Left ventricle myocardium inferior (tissue), 1 donor: ENCODE measurements around the gene MTHFS. TPM values are rescaled to one million over a fixed set of nuclear protein-coding genes. Genes with fewer than 3 reads are reported as not detected.
"Not testable (repeated sequence)": the region's sequence is repeated elsewhere in the genome, so short reads cannot be mapped to it uniquely, and the experiment has no call there.

ENCODE experiments used
- DNase-seq: peaks from one replicate; pipeline ENCODE4 v3.0.0-alpha.2; 2020
- H3K27ac ChIP-seq: fragments of 200-600 bp; replicated peaks from 2 replicates; pipeline ENCODE4 v1.8.0; 2021
- H3K27me3 ChIP-seq: fragments of 200-600 bp; 2 replicates; pipeline ENCODE4 v1.8.0; 2021; ENCODE audit warnings: low read depth
- H3K36me3 ChIP-seq: fragments of 200-600 bp; 2 replicates; pipeline ENCODE4 v1.8.0; 2021
- H3K4me1 ChIP-seq: fragments of 200-600 bp; 2 replicates; pipeline ENCODE4 v1.8.0; 2021
- H3K4me3 ChIP-seq: fragments of 200-600 bp; 2 replicates; pipeline ENCODE4 v1.8.0; 2021; ENCODE audit warnings: mild to moderate bottlenecking, moderate library complexity
- H3K9me3 ChIP-seq: fragments of 200-600 bp; replicated peaks from 2 replicates; pipeline ENCODE4 v1.8.0; 2021
- CTCF ChIP-seq: fragments of 200-600 bp; IDR thresholded peaks from 2 replicates; pipeline ENCODE4 v1.8.0; 2021; ENCODE audit warnings: antibody characterized with exemption, mild to moderate bottlenecking, borderline replicate concordance
- intact Hi-C: fragments of 100-400 bp; cut with micrococcal nuclease; formaldehyde crosslinking; loops from one replicate; pipeline ENCODE4 v1.11.0; 2022
- total RNA-seq: library from RNA; stranded (reverse); fragmentation: NEBNext Ultra II Directional; extraction: Animal tissue kit (Norgen Biotek cat#: 25700); gene quantifications from one replicate; pipeline ENCODE4 v1.2.1, GENCODE V29; 2021
- donor health status: DM: no; HTN: yes; CAD: no; lungs with severe emphysema.

MTHFS gene
- total RNA-seq, 1 donor from 2014 or later, result 21.4 TPM

GRCh38 chr15:79938143-79938542 lies 41.3 kb upstream of the MTHFS start:
- Histone ChIP-seq H3K4me3 (no peak overlapping the region), H3K36me3 (no peaks in the 10 kb centered on the region), H3K4me1 (no peaks in the 10 kb centered on the region), H3K27ac (no peak overlapping the region), H3K27me3 (peaks cover 63% of the 10 kb centered on the region), H3K9me3 (no peaks in the 10 kb centered on the region)
- intact Hi-C loops, result no loop called here
- DNase-seq, result no peak
- no peak for TF ChIP-seq CTCF

- peaks cover 62% of the 10 kb centered on the region for H3K27me3 ChIP-seq
- H3K9me3 ChIP-seq, DNase-seq, H3K27ac ChIP-seq, H3K4me1 ChIP-seq, H3K4me3 ChIP-seq, H3K36me3 ChIP-seq, intact Hi-C loops: not testable (repeated sequence)
Observed at GRCh38 chr15:79935556-79936201, 38.9 kb upstream of the MTHFS start.

- H3K27me3 ChIP-seq, result peaks cover 67% of the 10 kb centered on the region
- DNase-seq, result no peak
- no peaks in the 10 kb centered on the region for H3K9me3 ChIP-seq
- H3K27ac ChIP-seq, result no peak overlapping the region
- H3K4me3 ChIP-seq, result no peak overlapping the region
- intact Hi-C loops, result no loop called here
- H3K36me3 ChIP-seq, result no peaks in the 10 kb centered on the region
- no peak for TF ChIP-seq CTCF
- H3K4me1 ChIP-seq, result no peaks in the 10 kb centered on the region
Observed at GRCh38 chr15:79933231-79933630, 36.4 kb upstream of the MTHFS start.

- Histone ChIP-seq H3K4me1 (no peaks in the 10 kb centered on the region), H3K27me3 (peaks cover 66% of the 10 kb centered on the region), H3K4me3 (no peak overlapping the region), H3K27ac (no peak overlapping the region), H3K9me3 (no peaks in the 10 kb centered on the region), H3K36me3 (no peaks in the 10 kb centered on the region)
- no peak for TF ChIP-seq CTCF
- no peak for DNase-seq
- intact Hi-C loops, result no loop called here
Observed at GRCh38 chr15:79932447-79932846, 35.6 kb upstream of the MTHFS start.

- DNase-seq, result no peak
- no peaks in the 10 kb centered on the region for H3K36me3 ChIP-seq
- peaks cover 51% of the 10 kb centered on the region for H3K27me3 ChIP-seq
- no peaks in the 10 kb centered on the region for H3K4me1 ChIP-seq
- H3K9me3 ChIP-seq, result no peaks in the 10 kb centered on the region
- H3K4me3 ChIP-seq, result no peak overlapping the region
- H3K27ac ChIP-seq, result no peak overlapping the region
- TF ChIP-seq CTCF, result no peak
- intact Hi-C loops, result no loop called here
Observed at GRCh38 chr15:79930516-79930915, 33.7 kb upstream of the MTHFS start.

GRCh38 chr15:79929412-79929811 lies 32.6 kb upstream of the MTHFS start:
- no peaks in the 10 kb centered on the region for H3K36me3 ChIP-seq
- intact Hi-C loops, result no loop called here
- H3K27me3 ChIP-seq, result peaks cover 41% of the 10 kb centered on the region
- DNase-seq, result no peak
- no peak for TF ChIP-seq CTCF
- H3K27ac ChIP-seq, result no peak overlapping the region
- H3K4me3 ChIP-seq, result no peak overlapping the region
- no peaks in the 10 kb centered on the region for H3K9me3 ChIP-seq
- H3K4me1 ChIP-seq, result peaks cover 1% of the 10 kb centered on the region

GRCh38 chr15:79926116-79926515 lies 29.3 kb upstream of the MTHFS start:
- H3K36me3 ChIP-seq, intact Hi-C loops, H3K4me3 ChIP-seq, H3K27ac ChIP-seq, DNase-seq: not testable (repeated sequence)
- H3K4me1 ChIP-seq, result peaks cover 24% of the 10 kb centered on the region
- H3K9me3 ChIP-seq, result peaks cover 12% of the 10 kb centered on the region
- H3K27me3 ChIP-seq, result peaks cover 14% of the 10 kb centered on the region
